ENCODE measurements around the gene SPINT2. TPM values are rescaled to one million over a fixed set of nuclear protein-coding genes. Genes with fewer than 3 reads are reported as not detected.

Gene SPINT2
- polyA plus RNA-seq, 1 donor from 2014 or later, result 236 TPM

DNA sequence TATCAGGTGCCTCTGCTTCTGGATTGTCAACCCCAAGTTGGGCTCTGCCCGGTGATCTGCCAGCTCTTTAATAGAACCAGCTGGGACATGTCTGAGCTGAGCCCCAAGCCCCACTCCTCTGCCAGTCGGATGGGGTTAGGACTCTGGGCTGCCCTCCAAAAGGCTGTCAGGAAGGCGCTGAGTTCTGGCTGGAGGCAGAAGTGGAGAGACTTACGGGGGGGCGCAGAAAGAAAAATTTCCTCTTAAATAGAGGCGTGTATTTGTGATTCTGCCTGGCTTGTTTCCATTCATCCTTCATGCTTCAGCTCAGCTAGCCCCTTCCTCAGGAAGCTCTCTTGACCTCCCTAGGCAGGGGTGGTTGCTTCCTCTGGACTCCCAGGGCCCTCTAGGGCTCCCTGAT lies 54.3 kb downstream of the SPINT2 start:
- peaks cover 34% of the 10 kb centered on the region for H3K27me3 ChIP-seq (ENCODE audit: insufficient read depth, low read depth, low read length)
- no peak overlapping the region for H2AFZ ChIP-seq (ENCODE audit: low read depth, low read length)
- H3K27ac ChIP-seq (ENCODE audit: low read length), result no peak overlapping the region
- no peaks in the 10 kb centered on the region for H4K20me1 ChIP-seq (ENCODE audit: insufficient read depth)
- no peaks in the 10 kb centered on the region for H3F3A ChIP-seq (ENCODE audit: insufficient read depth, low read length, poor library complexity, severe bottlenecking)
- no peak overlapping the region for H3K9ac ChIP-seq (ENCODE audit: low read length)
- H3K9me2 ChIP-seq (ENCODE audit: insufficient read depth, low read length), result no peaks in the 10 kb centered on the region
- no peaks in the 10 kb centered on the region for H3K9me3 ChIP-seq (ENCODE audit: low read length)
- no peaks in the 10 kb centered on the region for H3K79me2 ChIP-seq (replicated peaks; ENCODE audit: insufficient read depth, low read length)
- H3K4me2 ChIP-seq (ENCODE audit: low read length), result no peak overlapping the region
- no peak for TF ChIP-seq CTCF (IDR thresholded peaks at IDR 0.05; ENCODE audit: poor library complexity, severe bottlenecking)
- TF ChIP-seq POLR2AphosphoS5 (IDR thresholded peaks at IDR 0.05), result no peak
- TF ChIP-seq REST (IDR thresholded peaks at IDR 0.05; ENCODE audit: borderline replicate concordance), result no peak
- no peak for TF ChIP-seq RAD21 (conservative IDR thresholded peaks at IDR 0.05)
- no peak for TF ChIP-seq MXI1 (conservative IDR thresholded peaks at IDR 0.05; ENCODE audit: poor library complexity, severe bottlenecking)
- no peak for TF ChIP-seq EZH2 (IDR thresholded peaks at IDR 0.05; ENCODE audit: borderline replicate concordance, insufficient read depth, low read length, poor library complexity, severe bottlenecking)
- TF ChIP-seq SMC3 (conservative IDR thresholded peaks at IDR 0.05; ENCODE audit: poor library complexity), result no peak
- no peak for TF ChIP-seq EP300 (conservative IDR thresholded peaks at IDR 0.05; ENCODE audit: poor library complexity, severe bottlenecking)
- TF ChIP-seq TAF1 (IDR thresholded peaks at IDR 0.05; ENCODE audit: low read depth), result no peak
- H3K4me3 ChIP-seq (ENCODE audit: low read length), result no peak overlapping the region
- H3K36me3 ChIP-seq (ENCODE audit: insufficient read depth, low read length), result no peaks in the 10 kb centered on the region

- no peak within 1 kb of the TSS for H2AFZ ChIP-seq (ENCODE audit: low read depth, low read length)
- H3K9me2 ChIP-seq (ENCODE audit: insufficient read depth, low read length), result no peaks in the 10 kb centered on the region
- H4K20me1 ChIP-seq (ENCODE audit: insufficient read depth), result no peaks in the 10 kb centered on the region
- H3K4me3 ChIP-seq (ENCODE audit: low read length), result peak within 1 kb of the TSS; percentile 65
- peak within 1 kb of the TSS; percentile 41 for H3K9ac ChIP-seq (ENCODE audit: low read length)
- H3K27ac ChIP-seq (ENCODE audit: low read length), result no peak within 1 kb of the TSS
- no peak for TF ChIP-seq EP300 (conservative IDR thresholded peaks at IDR 0.05; ENCODE audit: poor library complexity, severe bottlenecking)
- peak; percentile 25 for TF ChIP-seq SMC3 (conservative IDR thresholded peaks at IDR 0.05; ENCODE audit: poor library complexity)
- H3K79me2 ChIP-seq (replicated peaks; ENCODE audit: insufficient read depth, low read length), result no peaks in the 10 kb centered on the region
- H3K36me3 ChIP-seq (ENCODE audit: insufficient read depth, low read length), result no peaks in the 10 kb centered on the region
- no peak within 1 kb of the TSS for H3K4me2 ChIP-seq (ENCODE audit: low read length)
- no peaks in the 10 kb centered on the region for H3K9me3 ChIP-seq (ENCODE audit: low read length)
- H3F3A ChIP-seq (ENCODE audit: insufficient read depth, low read length, poor library complexity, severe bottlenecking), result no peaks in the 10 kb centered on the region
- peaks cover 34% of the 10 kb centered on the region for H3K27me3 ChIP-seq (ENCODE audit: insufficient read depth, low read depth, low read length)
Measured at GRCh38 chr19:38319421-38320258, 55.3 kb downstream of the SPINT2 start, which contains the start of gene KCNK6. TSS of gene KCNK6 (plus strand) at chr19:38319845. CDS start at chr19:38319951, 106 bp downstream.
